H9 (cell line): Measurements from ENCODE around the gene LIPE. TPM values are rescaled to one million over a fixed set of nuclear protein-coding genes. Genes with fewer than 3 reads are reported as not detected.

Experiments
- DNase-seq: peaks from one replicate; pipeline ENCODE4 v3.0.0-alpha.2; 2017
- H2AFZ ChIP-seq: one replicate; pipeline ENCODE4 v1.6.1; 2013; ENCODE audit warnings: mild to moderate bottlenecking, low read length, control low read depth, moderate library complexity
- H2AK5ac ChIP-seq: 2 replicates; pipeline ENCODE4 v1.6.1; 2013; ENCODE audit warnings: low read length, control low read depth, mixed read lengths; ENCODE audit not compliant: insufficient read length
- H2BK120ac ChIP-seq: one replicate; pipeline ENCODE4 v1.6.1; 2013; ENCODE audit warnings: low read depth, mild to moderate bottlenecking, low read length, control low read depth, inconsistent platforms; ENCODE audit not compliant: poor library complexity, severe bottlenecking
- H2BK12ac ChIP-seq: 2 replicates; pipeline ENCODE4 v1.6.1; 2013; ENCODE audit warnings: low read length, control low read depth, mixed read lengths, low read depth; ENCODE audit not compliant: insufficient read length
- H2BK15ac ChIP-seq: 2 replicates; pipeline ENCODE4 v1.6.1; 2013; ENCODE audit warnings: low read depth, low read length, control low read depth
- H2BK20ac ChIP-seq: one replicate; pipeline ENCODE4 v1.6.1; 2013; ENCODE audit warnings: low read depth, mild to moderate bottlenecking, low read length, control low read depth, inconsistent platforms; ENCODE audit not compliant: poor library complexity, severe bottlenecking
- H2BK5ac ChIP-seq: 2 replicates; pipeline ENCODE4 v1.6.1; 2013; ENCODE audit warnings: low read length, control low read depth, mixed read lengths; ENCODE audit not compliant: insufficient read length
- H3K14ac ChIP-seq: 2 replicates; pipeline ENCODE4 v1.6.1; 2013; ENCODE audit warnings: low read length, control low read depth; ENCODE audit not compliant: insufficient read depth
- H3K18ac ChIP-seq: 2 replicates; pipeline ENCODE4 v1.6.1; 2013; ENCODE audit warnings: low read depth, mild to moderate bottlenecking, mixed read lengths, low read length, control low read depth; ENCODE audit not compliant: insufficient read length
- H3K23ac ChIP-seq: 2 replicates; pipeline ENCODE4 v1.6.1; 2013; ENCODE audit warnings: low read length, control low read depth, mixed read lengths, low read depth; ENCODE audit not compliant: insufficient read length
- H3K23me2 ChIP-seq: 2 replicates; pipeline ENCODE4 v1.6.1; 2013; ENCODE audit warnings: low read depth, mild to moderate bottlenecking, mixed read lengths, low read length, control low read depth; ENCODE audit not compliant: insufficient read length, poor library complexity, severe bottlenecking
- H3K27ac ChIP-seq: 2 replicates; pipeline ENCODE4 v1.5.1; 2013; ENCODE audit warnings: low read length, control low read depth, mixed read lengths, low read depth; ENCODE audit not compliant: insufficient read length
- H3K27me3 ChIP-seq: 2 replicates; pipeline ENCODE4 v1.6.1; 2013; ENCODE audit warnings: low read length, control low read depth, inconsistent platforms; ENCODE audit not compliant: insufficient read depth
- H3K4ac ChIP-seq: 2 replicates; pipeline ENCODE4 v1.6.1; 2013; ENCODE audit warnings: low read depth, mild to moderate bottlenecking, control low read depth, inconsistent platforms, low read length, moderate library complexity
- H3K4me1 ChIP-seq: 2 replicates; pipeline ENCODE4 v1.6.1; 2013; ENCODE audit warnings: low read length, control low read depth, inconsistent platforms; ENCODE audit not compliant: insufficient read depth
- H3K4me2 ChIP-seq: 2 replicates; pipeline ENCODE4 v1.6.1; 2013; ENCODE audit warnings: low read length, control low read depth, mixed read lengths; ENCODE audit not compliant: insufficient read length, insufficient read depth
- H3K56ac ChIP-seq: 2 replicates; pipeline ENCODE4 v1.6.1; 2013; ENCODE audit warnings: low read depth, mild to moderate bottlenecking, mixed read lengths, low read length, control low read depth; ENCODE audit not compliant: insufficient read length
- H3K79me1 ChIP-seq: 2 replicates; pipeline ENCODE4 v1.6.1; 2013; ENCODE audit warnings: low read depth, mild to moderate bottlenecking, moderate library complexity, low read length, control low read depth, inconsistent platforms; ENCODE audit not compliant: insufficient read depth, poor library complexity, severe bottlenecking
- H3K79me2 ChIP-seq: 2 replicates; pipeline ENCODE4 v1.6.1; 2013; ENCODE audit warnings: low read length, control low read depth, inconsistent platforms; ENCODE audit not compliant: insufficient read depth
- H3K9ac ChIP-seq: 2 replicates; pipeline ENCODE4 v1.6.1; 2013; ENCODE audit warnings: low read length, control low read depth, mixed read lengths; ENCODE audit not compliant: insufficient read length; ENCODE audit errors: extremely low read depth
- H3K9me3 ChIP-seq: one replicate; pipeline ENCODE4 v1.6.1; 2013; ENCODE audit warnings: low read depth, low read length, inconsistent platforms; ENCODE audit not compliant: control insufficient read depth
- H3T11ph ChIP-seq: one replicate; pipeline ENCODE4 v1.6.1; 2013; ENCODE audit warnings: mild to moderate bottlenecking, low read length, control low read depth, inconsistent platforms
- H4K20me1 ChIP-seq: one replicate; pipeline ENCODE4 v1.6.1; 2013; ENCODE audit not compliant: control insufficient read depth, insufficient read length, insufficient read depth
- H4K5ac ChIP-seq: 2 replicates; pipeline ENCODE4 v1.6.1; 2013; ENCODE audit warnings: low read depth, mild to moderate bottlenecking, mixed read lengths, low read length, control low read depth; ENCODE audit not compliant: insufficient read length
- H4K8ac ChIP-seq: replicated peaks from 2 replicates; pipeline ENCODE4 v1.6.1; 2013; ENCODE audit warnings: low read length, control low read depth, mixed read lengths, low read depth; ENCODE audit not compliant: insufficient read length
- H4K91ac ChIP-seq: 2 replicates; pipeline ENCODE4 v1.6.1; 2013; ENCODE audit warnings: low read depth, mild to moderate bottlenecking, moderate library complexity, mixed read lengths, low read length, control low read depth; ENCODE audit not compliant: insufficient read length
- H3K27ac Mint-ChIP-seq, 3 experiments: 2 replicates in 2 of 3; 3 replicates in 1 of 3; pipeline ENCODE4 v1.8.0; 2020 to 2021; ENCODE audit warnings: mixed read lengths in 3 of 3, mild to moderate bottlenecking in 1 of 3, moderate library complexity in 1 of 3
- H3K27me3 Mint-ChIP-seq: 2 replicates; pipeline ENCODE4 v1.8.0; 2021; ENCODE audit warnings: low read depth, mild to moderate bottlenecking, moderate library complexity, mixed read lengths
- H3K36me3 Mint-ChIP-seq, 3 experiments: 2 replicates in 2 of 3; 3 replicates in 1 of 3; pipeline ENCODE4 v1.8.0; 2020 to 2021; ENCODE audit warnings: low read depth in 3 of 3, mixed read lengths in 3 of 3; ENCODE audit not compliant: insufficient read depth in 1 of 3
- H3K4me1 Mint-ChIP-seq, 2 experiments: 2 replicates each; pipeline ENCODE4 v1.8.0; 2020; ENCODE audit warnings: mixed read lengths in 2 of 2
- H3K4me3 Mint-ChIP-seq, 2 experiments: 2 replicates in 1 of 2; 3 replicates in 1 of 2; pipeline ENCODE4 v1.8.0; 2020 to 2021; ENCODE audit warnings: mild to moderate bottlenecking in 2 of 2, mixed read lengths in 2 of 2, moderate library complexity in 1 of 2
- H3K9me3 Mint-ChIP-seq, 2 experiments: 2 replicates in 1 of 2; 3 replicates in 1 of 2; pipeline ENCODE4 v1.8.0; 2020; ENCODE audit warnings: mild to moderate bottlenecking in 2 of 2, mixed read lengths in 2 of 2, moderate library complexity in 1 of 2
- WGBS: extraction: QIAGEN DNeasy Blood & Tissue Kit; methylation state at CpG from one replicate; pipeline ENCODE4 v1.1.7; 2013; ENCODE audit warnings: missing lambda C conversion rate, low lambda C conversion rate, mixed read lengths; ENCODE audit not compliant: insufficient read length; ENCODE audit errors: extremely low coverage; 5-methylcytosine and 5-hydroxymethylcytosine counted together
- total RNA-seq: library from RNA; stranded (reverse); gene quantifications from 2 replicates; pipeline ENCODE4 v1.2.1, GENCODE V29; 2021
- TF ChIP-seq, protein P1 (sequence below): fragments of 200-600 bp; sonication (generic); conservative IDR thresholded peaks from 3 replicates; pipeline ENCODE4 v1.8.0; 2021; ENCODE audit warnings: antibody characterized with exemption, mild to moderate bottlenecking

Gene LIPE
- total RNA-seq, 1 experiment from 2014 or later: 6.3 TPM

DNA sequence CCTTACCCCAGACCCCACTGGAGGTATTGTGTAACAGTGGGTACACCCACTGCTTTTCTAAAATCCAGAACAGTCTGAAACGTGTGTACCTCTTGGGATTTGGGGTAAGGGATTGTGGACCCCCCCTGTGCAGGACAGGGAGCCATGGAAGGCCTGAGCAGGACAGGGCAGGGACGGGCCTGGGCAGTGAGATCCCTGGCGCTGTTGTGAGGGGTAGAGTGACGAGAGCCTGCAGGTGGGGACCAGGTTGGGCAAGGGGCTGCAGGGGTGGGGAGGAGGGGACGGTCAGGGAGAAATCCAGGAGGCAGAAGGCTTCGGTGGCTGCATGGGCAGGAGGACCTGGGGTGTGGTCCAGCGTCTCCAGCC lies 65.7 kb downstream of the LIPE start:
- no peak overlapping the region for H2BK20ac ChIP-seq
- H4K8ac ChIP-seq: no peak overlapping the region
- H3K4me2 ChIP-seq: no peak overlapping the region
- no peak for DNase-seq
- Mint-ChIP-seq H3K9me3 (peaks cover 5 to 6% of the 10 kb centered on the region in 2 experiments; a peak in 4 of 5 replicates), H3K36me3 (peaks cover 26 to 44% (median 42%) of the 10 kb centered on the region in 3 experiments), H3K4me3 (no peak overlapping the region), H3K4me1 (peaks cover 6 to 32% of the 10 kb centered on the region in 2 experiments), H3K27me3 (no peaks in the 10 kb centered on the region), H3K27ac (no peak overlapping the region)
- no peaks in the 10 kb centered on the region for H3K23me2 ChIP-seq
- H3K79me1 ChIP-seq: no peaks in the 10 kb centered on the region
- no peaks in the 10 kb centered on the region for H3K4me1 ChIP-seq
- peaks cover 6% of the 10 kb centered on the region for H3K9me3 ChIP-seq
- no peaks in the 10 kb centered on the region for H3K27me3 ChIP-seq
- H2BK5ac ChIP-seq: no peak overlapping the region
- H2BK15ac ChIP-seq: no peak overlapping the region
- no CpG with 5 or more reads among the region's 7 CpGs for WGBS
- H3K9ac ChIP-seq: no peak overlapping the region
- no peak overlapping the region for H4K5ac ChIP-seq
- no peak overlapping the region for H2BK12ac ChIP-seq
- H3T11ph ChIP-seq: no peak overlapping the region
- TF ChIP-seq, protein P1, sequence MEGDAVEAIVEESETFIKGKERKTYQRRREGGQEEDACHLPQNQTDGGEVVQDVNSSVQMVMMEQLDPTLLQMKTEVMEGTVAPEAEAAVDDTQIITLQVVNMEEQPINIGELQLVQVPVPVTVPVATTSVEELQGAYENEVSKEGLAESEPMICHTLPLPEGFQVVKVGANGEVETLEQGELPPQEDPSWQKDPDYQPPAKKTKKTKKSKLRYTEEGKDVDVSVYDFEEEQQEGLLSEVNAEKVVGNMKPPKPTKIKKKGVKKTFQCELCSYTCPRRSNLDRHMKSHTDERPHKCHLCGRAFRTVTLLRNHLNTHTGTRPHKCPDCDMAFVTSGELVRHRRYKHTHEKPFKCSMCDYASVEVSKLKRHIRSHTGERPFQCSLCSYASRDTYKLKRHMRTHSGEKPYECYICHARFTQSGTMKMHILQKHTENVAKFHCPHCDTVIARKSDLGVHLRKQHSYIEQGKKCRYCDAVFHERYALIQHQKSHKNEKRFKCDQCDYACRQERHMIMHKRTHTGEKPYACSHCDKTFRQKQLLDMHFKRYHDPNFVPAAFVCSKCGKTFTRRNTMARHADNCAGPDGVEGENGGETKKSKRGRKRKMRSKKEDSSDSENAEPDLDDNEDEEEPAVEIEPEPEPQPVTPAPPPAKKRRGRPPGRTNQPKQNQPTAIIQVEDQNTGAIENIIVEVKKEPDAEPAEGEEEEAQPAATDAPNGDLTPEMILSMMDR: no peak
- no peak overlapping the region for H3K23ac ChIP-seq
- H2AK5ac ChIP-seq: no peak overlapping the region
- H3K79me2 ChIP-seq: no peaks in the 10 kb centered on the region
- H3K27ac ChIP-seq: no peak overlapping the region
- no peak overlapping the region for H3K56ac ChIP-seq
- no peak overlapping the region for H2AFZ ChIP-seq
- no peak overlapping the region for H2BK120ac ChIP-seq
- no peak overlapping the region for H3K14ac ChIP-seq
- H3K4ac ChIP-seq: no peak overlapping the region
- H4K20me1 ChIP-seq: no peaks in the 10 kb centered on the region
- no peak overlapping the region for H4K91ac ChIP-seq
- no peak overlapping the region for H3K18ac ChIP-seq
